HEK293 (cell line): ENCODE measurements around the gene VSIR.
A peak's percentile ranks its signal among the peaks of the same experiment; 100 is the strongest.

Source experiments
- HIC1 ChIP-seq: fragments of 450-650 bp; formaldehyde crosslinking; IDR thresholded peaks from 2 replicates; pipeline ENCODE4 v1.5.1; 2016; ENCODE audit warnings: missing biosample characterization, missing genetic modification characterization
- IKZF3 ChIP-seq: fragments of 450-650 bp; IDR thresholded peaks from 2 replicates; pipeline ENCODE4 v1.5.0; 2018; ENCODE audit warnings: missing biosample characterization, mild to moderate bottlenecking, missing genetic modification characterization, moderate library complexity
- INSM2 ChIP-seq: fragments of 450-650 bp; formaldehyde crosslinking; IDR thresholded peaks from 2 replicates; pipeline ENCODE4 v1.5.1; 2016; ENCODE audit warnings: missing biosample characterization, missing genetic modification characterization
- OSR2 ChIP-seq: fragments of 450-650 bp; formaldehyde crosslinking; IDR thresholded peaks from 2 replicates; pipeline ENCODE4 v1.5.1; 2016; ENCODE audit warnings: missing biosample characterization, missing genetic modification characterization
- PRDM2 ChIP-seq: fragments of 450-650 bp; formaldehyde crosslinking; IDR thresholded peaks from 2 replicates; pipeline ENCODE4 v1.5.1; 2016; ENCODE audit warnings: missing biosample characterization, missing genetic modification characterization, borderline replicate concordance
- SP2 ChIP-seq: fragments of 450-650 bp; formaldehyde crosslinking; IDR thresholded peaks from 2 replicates; pipeline ENCODE4 v1.5.1; 2016; ENCODE audit warnings: missing biosample characterization, missing genetic modification characterization
- TRIM28 ChIP-seq: IDR thresholded peaks from 2 replicates; pipeline ENCODE4 v1.6.1; 2011; ENCODE audit warnings: low read length, control low read depth, borderline replicate concordance
- WT1 ChIP-seq: fragments of 450-650 bp; formaldehyde crosslinking; IDR thresholded peaks from 2 replicates; pipeline ENCODE4 v1.5.1; 2016; ENCODE audit warnings: missing biosample characterization, missing genetic modification characterization
- ZBTB21 ChIP-seq: fragments of 450-650 bp; formaldehyde crosslinking; IDR thresholded peaks from 2 replicates; pipeline ENCODE4 v1.5.1; 2017; ENCODE audit warnings: missing biosample characterization, missing genetic modification characterization
- ZBTB8A ChIP-seq: fragments of 450-650 bp; formaldehyde crosslinking; IDR thresholded peaks from 2 replicates; pipeline ENCODE4 v1.5.1; 2016; ENCODE audit warnings: missing biosample characterization, missing genetic modification characterization
- ZFP69B ChIP-seq: fragments of 450-650 bp; formaldehyde crosslinking; IDR thresholded peaks from 2 replicates; pipeline ENCODE4 v1.5.1; 2016; ENCODE audit warnings: missing biosample characterization, missing genetic modification characterization
- ZNF121 ChIP-seq: fragments of 450-650 bp; formaldehyde crosslinking; IDR thresholded peaks from 2 replicates; pipeline ENCODE4 v1.5.1; 2016; ENCODE audit warnings: missing biosample characterization, missing genetic modification characterization
- ZNF140 ChIP-seq: fragments of 450-650 bp; formaldehyde crosslinking; IDR thresholded peaks from 2 replicates; pipeline ENCODE4 v1.5.1; 2016; ENCODE audit warnings: missing biosample characterization, missing genetic modification characterization
- ZNF148 ChIP-seq: fragments of 450-650 bp; formaldehyde crosslinking; IDR thresholded peaks from 2 replicates; pipeline ENCODE4 v1.5.0; 2017; ENCODE audit warnings: missing biosample characterization, missing genetic modification characterization, borderline replicate concordance
- ZNF426 ChIP-seq: fragments of 450-650 bp; formaldehyde crosslinking; IDR thresholded peaks from 2 replicates; pipeline ENCODE4 v1.5.1; 2017; ENCODE audit warnings: missing biosample characterization, missing genetic modification characterization, mild to moderate bottlenecking, inconsistent platforms, moderate library complexity
- ZNF449 ChIP-seq: fragments of 450-650 bp; formaldehyde crosslinking; IDR thresholded peaks from 2 replicates; pipeline ENCODE4 v1.5.1; 2017; ENCODE audit warnings: missing biosample characterization, mild to moderate bottlenecking, missing genetic modification characterization, moderate library complexity
- ZNF488 ChIP-seq: fragments of 450-650 bp; formaldehyde crosslinking; IDR thresholded peaks from 2 replicates; pipeline ENCODE4 v1.5.1; 2016; ENCODE audit warnings: missing biosample characterization, missing genetic modification characterization
- ZNF501 ChIP-seq: fragments of 450-650 bp; formaldehyde crosslinking; IDR thresholded peaks from 2 replicates; pipeline ENCODE4 v1.5.1; 2016; ENCODE audit warnings: missing biosample characterization, missing genetic modification characterization
- ZNF530 ChIP-seq: fragments of 450-650 bp; formaldehyde crosslinking; IDR thresholded peaks from 2 replicates; pipeline ENCODE4 v1.5.1; 2016; ENCODE audit warnings: low read depth, missing biosample characterization, missing genetic modification characterization
- ZNF555 ChIP-seq: fragments of 450-650 bp; formaldehyde crosslinking; conservative IDR thresholded peaks from 2 replicates; pipeline ENCODE4 v1.5.1; 2017; ENCODE audit warnings: missing biosample characterization, mild to moderate bottlenecking, missing genetic modification characterization, inconsistent platforms
- ZNF585B ChIP-seq: fragments of 450-650 bp; formaldehyde crosslinking; IDR thresholded peaks from 2 replicates; pipeline ENCODE4 v1.5.1; 2016; ENCODE audit warnings: missing biosample characterization, missing genetic modification characterization
- ZNF623 ChIP-seq: fragments of 450-650 bp; formaldehyde crosslinking; IDR thresholded peaks from 2 replicates; pipeline ENCODE4 v1.5.1; 2016; ENCODE audit warnings: missing biosample characterization, missing genetic modification characterization
- ZNF629 ChIP-seq: fragments of 450-650 bp; formaldehyde crosslinking; IDR thresholded peaks from 2 replicates; pipeline ENCODE4 v1.5.1; 2017; ENCODE audit warnings: missing biosample characterization, missing genetic modification characterization
- ZNF645 ChIP-seq: fragments of 450-650 bp; formaldehyde crosslinking; IDR thresholded peaks from 2 replicates; pipeline ENCODE4; 2016; ENCODE audit warnings: missing biosample characterization, missing genetic modification characterization
- ZNF654 ChIP-seq: fragments of 450-650 bp; formaldehyde crosslinking; IDR thresholded peaks from 2 replicates; pipeline ENCODE4 v1.5.1; 2016; ENCODE audit warnings: low read depth, missing biosample characterization, missing genetic modification characterization
- ZNF660 ChIP-seq: fragments of 450-650 bp; IDR thresholded peaks from 2 replicates; pipeline ENCODE4 v1.5.1; 2018; ENCODE audit warnings: missing biosample characterization, mild to moderate bottlenecking, missing genetic modification characterization

VSIR gene

GRCh38 chr10:71736570-71736952 is 36.8 kb downstream of the VSIR start (continued):
- TF ChIP-seq ZNF148 (tag by site-specific recombination) (no peak), ZNF623 (tag by site-specific recombination) (no peak), ZNF449 (tag by site-specific recombination) (no peak), ZNF660 (no peak), ZNF488 (tag by site-specific recombination) (no peak), INSM2 (tag by site-specific recombination) (no peak), ZNF654 (tag by site-specific recombination) (no peak), ZNF121 (tag by site-specific recombination) (no peak), ZNF530 (tag by site-specific recombination) (no peak), ZBTB21 (tag by site-specific recombination) (no peak), WT1 (tag by site-specific recombination) (no peak), IKZF3 (tag by site-specific recombination) (peak; percentile 81), ZNF629 (tag by site-specific recombination) (no peak), ZNF426 (tag by site-specific recombination) (no peak), ZNF501 (tag by site-specific recombination) (no peak), ZBTB8A (tag by site-specific recombination) (peak; percentile 92), ZNF645 (tag by site-specific recombination) (no peak), ZNF585B (tag by site-specific recombination) (no peak), HIC1 (tag by site-specific recombination) (no peak), ZNF140 (no peak), ZNF555 (tag by site-specific recombination) (no peak), OSR2 (tag by site-specific recombination) (peak; percentile 82; the same call in 1 of the 2 replicates), PRDM2 (tag by site-specific recombination) (no peak), TRIM28 (no peak), ZFP69B (tag by site-specific recombination) (no peak), SP2 (tag by site-specific recombination) (no peak)
